Neural cell (in vitro differentiated cells): ENCODE measurements around the gene ITPR3. TPM values are rescaled to one million over a fixed set of nuclear protein-coding genes. Genes with fewer than 3 reads are reported as not detected.

ENCODE experiments used
- H2AFZ ChIP-seq: fragments of 200-600, 300-800 bp; sonication (generic), shearing (Covaris generic); 2 replicates; pipeline ENCODE4 v1.6.0; 2014; ENCODE audit warnings: low read depth, mild to moderate bottlenecking, antibody characterized with exemption, low read length, moderate library complexity
- H3F3A ChIP-seq: fragments of 200-600 bp; shearing (Covaris generic); 2 replicates; pipeline ENCODE4 v1.6.1; 2016; ENCODE audit warnings: mild to moderate bottlenecking, moderate library complexity, mixed read lengths, antibody characterized with exemption, low read length; ENCODE audit not compliant: insufficient read depth, poor library complexity, severe bottlenecking
- H3K27ac ChIP-seq: fragments of 200-600, 300-800 bp; sonication (generic), shearing (Covaris generic); 2 replicates; pipeline ENCODE4 v1.5.1; 2014; ENCODE audit warnings: mild to moderate bottlenecking, low read length, moderate library complexity
- H3K27me3 ChIP-seq: fragments of 300-800, 200-600 bp; sonication (generic), shearing (Covaris generic); 2 replicates; pipeline ENCODE4 v1.6.0; 2014; ENCODE audit warnings: mild to moderate bottlenecking, low read depth, low read length, moderate library complexity; ENCODE audit not compliant: insufficient read depth
- H3K36me3 ChIP-seq: fragments of 300-800, 200-600 bp; sonication (generic), shearing (Covaris generic); 2 replicates; pipeline ENCODE4 v1.5.1; 2014; ENCODE audit warnings: mild to moderate bottlenecking, antibody characterized with exemption, low read length, moderate library complexity; ENCODE audit not compliant: insufficient read depth
- H3K4me2 ChIP-seq: fragments of 300-800, 200-600 bp; sonication (generic), shearing (Covaris generic); 2 replicates; pipeline ENCODE4 v1.6.0; 2014; ENCODE audit warnings: mild to moderate bottlenecking, low read length
- H3K4me3 ChIP-seq: fragments of 300-800, 200-600 bp; sonication (generic), shearing (Covaris generic); 2 replicates; pipeline ENCODE4 v1.5.1; 2014; ENCODE audit warnings: mild to moderate bottlenecking, low read length, moderate library complexity
- H3K79me2 ChIP-seq: fragments of 200-600 bp; shearing (Covaris generic); replicated peaks from 2 replicates; pipeline ENCODE4 v1.6.0; 2014; ENCODE audit warnings: mild to moderate bottlenecking, low read length, moderate library complexity; ENCODE audit not compliant: insufficient read depth
- H3K9ac ChIP-seq: fragments of 300-800, 200-600 bp; sonication (generic), shearing (Covaris generic); 2 replicates; pipeline ENCODE4 v1.6.1; 2016; ENCODE audit warnings: mild to moderate bottlenecking, low read length, mixed read lengths
- H3K9me2 ChIP-seq: fragments of 200-600 bp; shearing (Covaris generic); 2 replicates; pipeline ENCODE4 v1.6.1; 2016; ENCODE audit warnings: mild to moderate bottlenecking, low read length, mixed read lengths; ENCODE audit not compliant: insufficient read depth
- H3K9me3 ChIP-seq: fragments of 200-600, 300-800 bp; sonication (generic), shearing (Covaris generic); 2 replicates; pipeline ENCODE4 v1.6.1; 2016; ENCODE audit warnings: mild to moderate bottlenecking, mixed run types, low read length, moderate library complexity, mixed read lengths
- H4K20me1 ChIP-seq: fragments of 200-600 bp; shearing (Covaris generic); 2 replicates; pipeline ENCODE4 v1.6.1; 2016; ENCODE audit warnings: mild to moderate bottlenecking, mixed run types; ENCODE audit not compliant: insufficient read depth
- CTCF ChIP-seq: fragments of 450-650 bp; IDR thresholded peaks from 2 replicates; pipeline ENCODE4 v1.5.1; 2014; ENCODE audit warnings: antibody characterized with exemption, mild to moderate bottlenecking, moderate library complexity; ENCODE audit not compliant: poor library complexity, severe bottlenecking
- EP300 ChIP-seq: fragments of 450-650 bp; conservative IDR thresholded peaks from 2 replicates; pipeline ENCODE4 v1.6.1; 2014; ENCODE audit warnings: antibody characterized with exemption, mild to moderate bottlenecking, moderate library complexity; ENCODE audit not compliant: poor library complexity, severe bottlenecking
- EZH2 ChIP-seq: fragments of 200-600, 300-800 bp; shearing (Covaris generic), sonication (generic); IDR thresholded peaks from 2 replicates; pipeline ENCODE4 v1.6.1; 2014; ENCODE audit warnings: antibody characterized with exemption, low read length, borderline replicate concordance, mild to moderate bottlenecking; ENCODE audit not compliant: insufficient read depth, poor library complexity, severe bottlenecking
- MXI1 ChIP-seq: fragments of 450-650 bp; conservative IDR thresholded peaks from 2 replicates; pipeline ENCODE4 v1.6.1; 2014; ENCODE audit warnings: antibody characterized with exemption, mild to moderate bottlenecking; ENCODE audit not compliant: poor library complexity, severe bottlenecking
- POLR2AphosphoS5 ChIP-seq: IDR thresholded peaks from 2 replicates; pipeline ENCODE4 v1.6.1; 2012
- RAD21 ChIP-seq: fragments of 450-650 bp; conservative IDR thresholded peaks from 2 replicates; pipeline ENCODE4 v1.6.1; 2014; ENCODE audit warnings: antibody characterized with exemption, mild to moderate bottlenecking, moderate library complexity
- REST ChIP-seq: IDR thresholded peaks from 2 replicates; pipeline ENCODE4 v1.6.1; 2012; ENCODE audit warnings: borderline replicate concordance
- SMC3 ChIP-seq: fragments of 450-650 bp; conservative IDR thresholded peaks from 2 replicates; pipeline ENCODE4 v1.6.1; 2014; ENCODE audit warnings: antibody characterized with exemption, mild to moderate bottlenecking, moderate library complexity; ENCODE audit not compliant: poor library complexity
- TAF1 ChIP-seq: IDR thresholded peaks from 2 replicates; pipeline ENCODE4 v1.6.1; 2012; ENCODE audit warnings: low read depth
- polyA plus RNA-seq: library from polyadenylated mRNA; depleted of rRNA; stranded (reverse); fragments of >200 nt; gene quantifications from 2 replicates; pipeline ENCODE4 v1.2.3, GENCODE V29; 2014

Gene ITPR3
- polyA plus RNA-seq, 1 donor from 2014 or later, result 0.11 TPM

- no peak overlapping the region for H3K27ac ChIP-seq
- no peak overlapping the region for H3K9ac ChIP-seq
- H3K36me3 ChIP-seq, result no peaks in the 10 kb centered on the region
- H4K20me1 ChIP-seq, result no peaks in the 10 kb centered on the region
- no peaks in the 10 kb centered on the region for H3F3A ChIP-seq
- H3K27me3 ChIP-seq, result no peaks in the 10 kb centered on the region
- no peaks in the 10 kb centered on the region for H3K9me2 ChIP-seq
- no peak overlapping the region for H3K4me3 ChIP-seq
- TF ChIP-seq SMC3 (no peak), REST (no peak), EZH2 (no peak), POLR2AphosphoS5 (no peak)
- H3K4me2 ChIP-seq, result no peak overlapping the region
- no peaks in the 10 kb centered on the region for H3K79me2 ChIP-seq
- H3K9me3 ChIP-seq, result no peaks in the 10 kb centered on the region
- no peak overlapping the region for H2AFZ ChIP-seq
These were observed 77.4 kb downstream of the ITPR3 start for GRCh38 chr6:33698494-33698893.

- Histone ChIP-seq H3K27me3 (no peaks in the 10 kb centered on the region), H2AFZ (no peak overlapping the region), H3K27ac (no peak overlapping the region), H3F3A (no peaks in the 10 kb centered on the region), H3K79me2 (no peaks in the 10 kb centered on the region), H3K9me3 (no peaks in the 10 kb centered on the region), H3K9ac (no peak overlapping the region), H3K4me2 (no peak overlapping the region), H3K4me3 (no peak overlapping the region), H3K36me3 (no peaks in the 10 kb centered on the region), H3K9me2 (no peaks in the 10 kb centered on the region), H4K20me1 (no peaks in the 10 kb centered on the region)
- no peak for TF ChIP-seq SMC3
- TF ChIP-seq MXI1, result no peak
These were observed 78.0 kb downstream of the ITPR3 start for GRCh38 chr6:33699131-33699530.

GRCh38 chr6:33699739-33700138 lies 78.6 kb downstream of the ITPR3 start:
- TF ChIP-seq EZH2 (no peak), MXI1 (no peak), CTCF (no peak), EP300 (no peak), POLR2AphosphoS5 (no peak), REST (no peak), TAF1 (no peak), RAD21 (no peak)
- no peaks in the 10 kb centered on the region for H3K27me3 ChIP-seq

More at GRCh38 chr6:33699739-33700138, 78.6 kb downstream of the ITPR3 start:
- Histone ChIP-seq H3F3A (no peaks in the 10 kb centered on the region), H3K36me3 (no peaks in the 10 kb centered on the region), H4K20me1 (no peaks in the 10 kb centered on the region), H3K27ac (no peak overlapping the region), H3K9me2 (no peaks in the 10 kb centered on the region), H3K4me2 (no peak overlapping the region), H3K79me2 (no peaks in the 10 kb centered on the region), H2AFZ (no peak overlapping the region), H3K9ac (no peak overlapping the region), H3K9me3 (no peaks in the 10 kb centered on the region), H3K4me3 (no peak overlapping the region)
